Panc1 (cell line): ENCODE results near the gene CCDC40. TPM values are rescaled to one million over a fixed set of nuclear protein-coding genes. Genes with fewer than 3 reads are reported as not detected.

Source experiments
- ATAC-seq: fragments of 200-7000 bp; cut with Tn5 transposase; 2 replicates; pipeline ENCODE4 v1.9.1; 2020; ENCODE audit warnings: mild to moderate bottlenecking, moderate library complexity
- BruUV-seq: library from RNA; stranded (reverse); fragments of 400-500 nt; replicated peaks from 2 replicates; lab custom pipeline; 2021; lab: Mats Ljungman, UMichigan
- CTCF ChIA-PET: fragments of 300-600 bp; sonication (Branson Sonifier 250); formaldehyde crosslinking; loops from one replicate; lab custom pipeline; 2022; ENCODE audit warnings: antibody characterized with exemption; lab: Charles Lee
- POLR2A ChIA-PET: fragments of 300-600 bp; sonication (Branson Sonifier 250); formaldehyde crosslinking; loops from one replicate; lab custom pipeline; 2022; ENCODE audit warnings: antibody characterized with exemption; lab: Charles Lee
- DNase-seq: peaks from one replicate; pipeline ENCODE4 v3.0.0-alpha.2; 2010; ENCODE audit warnings: low read depth, low spot score
- H3K27ac ChIP-seq: 2 replicates; pipeline ENCODE4 v1.5.1; 2011; ENCODE audit warnings: mild to moderate bottlenecking, low read length, inconsistent platforms
- H3K27me3 ChIP-seq: fragments of 200-500 bp; sonication (Bioruptor generic); 2 replicates; pipeline ENCODE4 v1.6.0; 2014; ENCODE audit warnings: low read length, inconsistent platforms; ENCODE audit not compliant: control insufficient read depth, insufficient read depth
- H3K36me3 ChIP-seq: fragments of 200-500 bp; sonication (Bioruptor generic); 2 replicates; pipeline ENCODE4 v1.5.1; 2014; ENCODE audit warnings: inconsistent platforms, mild to moderate bottlenecking, low read length, moderate library complexity; ENCODE audit not compliant: control insufficient read depth, insufficient read depth
- H3K4me1 ChIP-seq: 2 replicates; pipeline ENCODE4 v1.5.1; 2011; ENCODE audit warnings: inconsistent platforms, mild to moderate bottlenecking, low read length, moderate library complexity; ENCODE audit not compliant: control insufficient read depth, insufficient read depth
- H3K4me3 ChIP-seq, 2 experiments: 2 replicates each; pipeline ENCODE4 v1.5.1; 2011 to 2012; ENCODE audit warnings: low read depth in 2 of 2, low read length in 2 of 2, mild to moderate bottlenecking in 2 of 2, inconsistent platforms in 1 of 2, moderate library complexity in 1 of 2
- H3K9me3 ChIP-seq: fragments of 200-500 bp; sonication (Bioruptor generic); 2 replicates; pipeline ENCODE4 v1.5.1; 2014; ENCODE audit warnings: low read depth, mild to moderate bottlenecking, inconsistent platforms, low read length, moderate library complexity; ENCODE audit not compliant: control insufficient read depth, insufficient read depth
- POLR2AphosphoS5 ChIP-seq: IDR thresholded peaks from 2 replicates; pipeline ENCODE4 v1.6.1; 2012; ENCODE audit warnings: mild to moderate bottlenecking, low read depth, low read length, moderate library complexity
- SIN3A ChIP-seq: IDR thresholded peaks from 2 replicates; pipeline ENCODE4 v1.6.1; 2012; ENCODE audit warnings: low read depth, mild to moderate bottlenecking, low read length, moderate library complexity, borderline replicate concordance; ENCODE audit not compliant: insufficient read depth
- TCF7L2 ChIP-seq: IDR thresholded peaks from 2 replicates; pipeline ENCODE4 v1.6.1; 2011; ENCODE audit warnings: mild to moderate bottlenecking, low read depth, low read length, inconsistent platforms
- in situ Hi-C: cut with HindIII; loops from 2 replicates; pipeline ENCODE4 v1.10.0; 2016; ENCODE audit warnings: low sequenced_read_pairs, low pct_unique_long_range_greater_than_20kb
- intact Hi-C: fragments of 100-400 bp; cut with micrococcal nuclease; formaldehyde crosslinking; loops from one replicate; pipeline ENCODE4 v1.10.0; 2022; ENCODE audit not compliant: unreplicated experiment
- total RNA-seq: library from RNA; stranded (reverse); gene quantifications from one replicate; pipeline ENCODE4 v1.2.1, GENCODE V29; 2021; ENCODE audit not compliant: unreplicated experiment
- TF ChIP-seq, protein P1 (sequence below): fragments of 450-650 bp; IDR thresholded peaks from 2 replicates; pipeline ENCODE4 v1.5.1; 2017; ENCODE audit warnings: mild to moderate bottlenecking
- TF ChIP-seq, protein P2 (sequence below), 2 experiments: IDR thresholded peaks; 2 replicates each; pipeline ENCODE4 v1.6.1; 2011 to 2012; ENCODE audit warnings: low read depth in 2 of 2, control low read depth in 1 of 2, low read length in 1 of 2, mild to moderate bottlenecking in 1 of 2, moderate library complexity in 1 of 2; ENCODE audit not compliant: insufficient read depth in 1 of 2

CCDC40 gene
- total RNA-seq, 1 experiment from 2014 or later = 18.0 TPM

- H3K27ac ChIP-seq = no peak overlapping the region
- no TSS peak for BruUV-seq
- H3K9me3 ChIP-seq = no peaks in the 10 kb centered on the region
- in situ Hi-C loops (no loop called here), intact Hi-C loops (loop anchor here (5.0 kb wide), 1 partner anchor 74 kb away; no protein-coding TSS in a partner anchor)
- no peak overlapping the region for H3K4me3 ChIP-seq
- ATAC-seq (no peak), DNase-seq (no peak)
- ChIA-PET POLR2A (interaction anchor here (0.6 kb wide), 1 partner anchor 27 kb away, joined by 5 read pairs; no protein-coding TSS in a partner anchor), CTCF (interaction anchor here (0.6 to 2.3 kb wide), 10 partner anchors 10 to 262 kb away, joined by 3 to 7 read pairs (median 4); no protein-coding TSS in a partner anchor)
- peaks cover 7% of the 10 kb centered on the region for H3K4me1 ChIP-seq
- no peaks in the 10 kb centered on the region for H3K27me3 ChIP-seq
- H3K36me3 ChIP-seq = no peaks in the 10 kb centered on the region
- TF ChIP-seq POLR2AphosphoS5 (no peak), TCF7L2 (no peak), SIN3A (no peak)
- TF ChIP-seq, protein P1, sequence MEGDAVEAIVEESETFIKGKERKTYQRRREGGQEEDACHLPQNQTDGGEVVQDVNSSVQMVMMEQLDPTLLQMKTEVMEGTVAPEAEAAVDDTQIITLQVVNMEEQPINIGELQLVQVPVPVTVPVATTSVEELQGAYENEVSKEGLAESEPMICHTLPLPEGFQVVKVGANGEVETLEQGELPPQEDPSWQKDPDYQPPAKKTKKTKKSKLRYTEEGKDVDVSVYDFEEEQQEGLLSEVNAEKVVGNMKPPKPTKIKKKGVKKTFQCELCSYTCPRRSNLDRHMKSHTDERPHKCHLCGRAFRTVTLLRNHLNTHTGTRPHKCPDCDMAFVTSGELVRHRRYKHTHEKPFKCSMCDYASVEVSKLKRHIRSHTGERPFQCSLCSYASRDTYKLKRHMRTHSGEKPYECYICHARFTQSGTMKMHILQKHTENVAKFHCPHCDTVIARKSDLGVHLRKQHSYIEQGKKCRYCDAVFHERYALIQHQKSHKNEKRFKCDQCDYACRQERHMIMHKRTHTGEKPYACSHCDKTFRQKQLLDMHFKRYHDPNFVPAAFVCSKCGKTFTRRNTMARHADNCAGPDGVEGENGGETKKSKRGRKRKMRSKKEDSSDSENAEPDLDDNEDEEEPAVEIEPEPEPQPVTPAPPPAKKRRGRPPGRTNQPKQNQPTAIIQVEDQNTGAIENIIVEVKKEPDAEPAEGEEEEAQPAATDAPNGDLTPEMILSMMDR = no peak
- TF ChIP-seq, protein P2, sequence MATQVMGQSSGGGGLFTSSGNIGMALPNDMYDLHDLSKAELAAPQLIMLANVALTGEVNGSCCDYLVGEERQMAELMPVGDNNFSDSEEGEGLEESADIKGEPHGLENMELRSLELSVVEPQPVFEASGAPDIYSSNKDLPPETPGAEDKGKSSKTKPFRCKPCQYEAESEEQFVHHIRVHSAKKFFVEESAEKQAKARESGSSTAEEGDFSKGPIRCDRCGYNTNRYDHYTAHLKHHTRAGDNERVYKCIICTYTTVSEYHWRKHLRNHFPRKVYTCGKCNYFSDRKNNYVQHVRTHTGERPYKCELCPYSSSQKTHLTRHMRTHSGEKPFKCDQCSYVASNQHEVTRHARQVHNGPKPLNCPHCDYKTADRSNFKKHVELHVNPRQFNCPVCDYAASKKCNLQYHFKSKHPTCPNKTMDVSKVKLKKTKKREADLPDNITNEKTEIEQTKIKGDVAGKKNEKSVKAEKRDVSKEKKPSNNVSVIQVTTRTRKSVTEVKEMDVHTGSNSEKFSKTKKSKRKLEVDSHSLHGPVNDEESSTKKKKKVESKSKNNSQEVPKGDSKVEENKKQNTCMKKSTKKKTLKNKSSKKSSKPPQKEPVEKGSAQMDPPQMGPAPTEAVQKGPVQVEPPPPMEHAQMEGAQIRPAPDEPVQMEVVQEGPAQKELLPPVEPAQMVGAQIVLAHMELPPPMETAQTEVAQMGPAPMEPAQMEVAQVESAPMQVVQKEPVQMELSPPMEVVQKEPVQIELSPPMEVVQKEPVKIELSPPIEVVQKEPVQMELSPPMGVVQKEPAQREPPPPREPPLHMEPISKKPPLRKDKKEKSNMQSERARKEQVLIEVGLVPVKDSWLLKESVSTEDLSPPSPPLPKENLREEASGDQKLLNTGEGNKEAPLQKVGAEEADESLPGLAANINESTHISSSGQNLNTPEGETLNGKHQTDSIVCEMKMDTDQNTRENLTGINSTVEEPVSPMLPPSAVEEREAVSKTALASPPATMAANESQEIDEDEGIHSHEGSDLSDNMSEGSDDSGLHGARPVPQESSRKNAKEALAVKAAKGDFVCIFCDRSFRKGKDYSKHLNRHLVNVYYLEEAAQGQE (IDR thresholded peaks at IDR 0.05; ENCODE audit: insufficient read depth in 1 of 2, low read depth in 2 of 2, low read length in 1 of 2) = no peak
Observed at GRCh38 chr17:80007939-80008338, 28.5 kb upstream of the CCDC40 start.

- no TSS peak for BruUV-seq
- peaks cover 7% of the 10 kb centered on the region for H3K4me1 ChIP-seq
- no peak for DNase-seq
- in situ Hi-C loops (no loop called here), intact Hi-C loops (loop anchor here (5.0 kb wide), 1 partner anchor 74 kb away; no protein-coding TSS in a partner anchor)
- no peaks in the 10 kb centered on the region for H3K9me3 ChIP-seq
- H3K4me3 ChIP-seq = no peak overlapping the region
- H3K27me3 ChIP-seq = no peaks in the 10 kb centered on the region
- CTCF ChIA-PET = interaction anchor here (0.6 to 2.3 kb wide), 12 partner anchors 8 to 262 kb away, joined by 3 to 7 read pairs (median 4); no protein-coding TSS in a partner anchor
- ATAC-seq = peak; percentile 87
- no peaks in the 10 kb centered on the region for H3K36me3 ChIP-seq
- no peak overlapping the region for H3K27ac ChIP-seq
- TF ChIP-seq SIN3A (no peak), TCF7L2 (peak; percentile 93), POLR2AphosphoS5 (peak; percentile 37; the same call in 1 of the 2 replicates)
- TF ChIP-seq, protein P2 (IDR thresholded peaks at IDR 0.05; ENCODE audit: insufficient read depth in 1 of 2, low read depth in 2 of 2, low read length in 1 of 2) = no peak
- TF ChIP-seq, protein P1 = peak; percentile 99
- POLR2A ChIA-PET = interaction anchor here (0.6 kb wide), 1 partner anchor 26 kb away, joined by 5 read pairs; no protein-coding TSS in a partner anchor
Observed at GRCh38 chr17:80008383-80008840, 28.0 kb upstream of the CCDC40 start.
